Ishikawa (cell line): ENCODE results near the gene ATP8A2.

Experiments used
- CEBPB ChIP-seq: IDR thresholded peaks from 2 replicates; pipeline ENCODE4 v1.6.1; 2012
- CREB1 ChIP-seq: IDR thresholded peaks from 2 replicates; pipeline ENCODE4 v1.6.1; 2012; ENCODE audit warnings: low read depth
- EGR1 ChIP-seq: IDR thresholded peaks from 2 replicates; pipeline ENCODE4 v1.6.1; 2012
- EP300 ChIP-seq: IDR thresholded peaks from 2 replicates; pipeline ENCODE4 v1.6.1; 2012; ENCODE audit warnings: borderline replicate concordance
- FOXM1 ChIP-seq: IDR thresholded peaks from 2 replicates; pipeline ENCODE4 v1.6.1; 2012; ENCODE audit warnings: low read depth, borderline replicate concordance
- MAX ChIP-seq: IDR thresholded peaks from 2 replicates; pipeline ENCODE4 v1.6.1; 2012
- NFIC ChIP-seq: IDR thresholded peaks from 2 replicates; pipeline ENCODE4 v1.6.1; 2012
- RAD21 ChIP-seq: IDR thresholded peaks from 2 replicates; pipeline ENCODE4 v1.6.1; 2012; ENCODE audit warnings: low read depth
- REST ChIP-seq: IDR thresholded peaks from 2 replicates; pipeline ENCODE4 v1.6.1; 2012; ENCODE audit warnings: low read depth, mild to moderate bottlenecking
- TAF1 ChIP-seq: IDR thresholded peaks from 2 replicates; pipeline ENCODE4 v1.6.1; 2012; ENCODE audit warnings: low read depth, mild to moderate bottlenecking
- TCF12 ChIP-seq: IDR thresholded peaks from 2 replicates; pipeline ENCODE4 v1.6.1; 2012; ENCODE audit warnings: low read depth
- TEAD4 ChIP-seq: IDR thresholded peaks from 2 replicates; pipeline ENCODE4 v1.6.1; 2012
- USF1 ChIP-seq: IDR thresholded peaks from 2 replicates; pipeline ENCODE4 v1.6.1; 2012
- YY1 ChIP-seq: IDR thresholded peaks from 2 replicates; pipeline ENCODE4 v1.6.1; 2012; ENCODE audit warnings: low read depth
- ZBTB7A ChIP-seq: IDR thresholded peaks from 2 replicates; pipeline ENCODE4 v1.6.1; 2012; ENCODE audit warnings: low read depth

ATP8A2 gene

GRCh38 chr13:25468325-25469168 lies 96.8 kb downstream of the ATP8A2 start:
- TF ChIP-seq ZBTB7A, result no peak
- no peak for TF ChIP-seq TEAD4
- TF ChIP-seq CEBPB, result no peak
- TF ChIP-seq TCF12, result no peak
- no peak for TF ChIP-seq TAF1
- TF ChIP-seq YY1, result no peak
- no peak for TF ChIP-seq REST
- TF ChIP-seq EP300, result no peak

- TF ChIP-seq ZBTB7A (no peak), TCF12 (no peak), YY1 (no peak), REST (no peak), FOXM1 (no peak), EP300 (no peak), TAF1 (no peak), MAX (no peak), CREB1 (no peak), CEBPB (no peak), NFIC (no peak), USF1 (no peak), TEAD4 (no peak), RAD21 (no peak), EGR1 (no peak)
Observed at GRCh38 chr13:25469169-25469525, 97.4 kb downstream of the ATP8A2 start.

GRCh38 chr13:25473864-25474263 lies 102.1 kb downstream of the ATP8A2 start:
- TF ChIP-seq TCF12 (no peak), REST (no peak), ZBTB7A (no peak), USF1 (no peak)

GRCh38 chr13:25478186-25478585 lies 106.4 kb downstream of the ATP8A2 start:
- TF ChIP-seq TAF1 (no peak), MAX (no peak), USF1 (no peak), EP300 (no peak), TCF12 (no peak), CEBPB (no peak), REST (no peak)
